ENCODE results near the gene BMP6.

The BMP6 gene

DNA sequence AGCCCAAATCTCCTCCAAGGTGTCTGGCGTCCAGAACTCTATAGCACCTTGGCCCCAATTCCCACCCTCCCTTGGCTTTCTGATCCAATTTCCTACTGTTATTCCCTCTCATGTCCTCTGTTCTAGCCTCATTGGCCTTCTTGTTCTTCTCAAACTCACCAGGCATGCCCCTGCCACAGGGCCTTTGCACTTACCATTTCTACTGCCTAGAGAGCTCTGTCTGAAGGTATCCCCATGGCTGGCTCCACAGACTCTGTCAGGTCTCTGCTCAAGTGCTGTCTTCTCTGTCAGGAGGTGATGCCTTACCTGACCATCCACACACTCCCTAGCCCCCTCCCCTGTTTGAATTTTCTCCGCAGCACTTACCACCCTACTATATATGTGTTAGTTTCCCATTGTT lies 5.6 kb upstream of the BMP6 start:
- no peak for DNase-seq

DNA sequence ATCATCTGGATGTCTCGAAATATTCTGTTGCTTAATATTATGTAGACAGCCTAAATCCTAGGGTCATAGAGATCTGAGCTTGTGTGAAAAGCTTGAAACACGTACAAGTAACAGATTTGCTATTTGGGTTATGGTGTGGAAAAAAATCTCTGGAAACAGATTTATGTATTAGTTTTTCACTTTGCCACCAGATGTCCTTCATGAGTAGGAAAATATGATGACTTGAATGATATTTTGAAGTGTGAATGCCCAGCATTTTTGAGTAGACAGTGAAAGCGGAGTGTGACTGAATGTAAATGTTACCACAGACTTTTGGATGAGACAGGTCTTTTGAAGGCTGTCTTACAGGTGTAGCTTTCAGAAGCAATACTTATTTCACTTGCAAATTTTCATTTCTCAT lies 4.2 kb upstream of the BMP6 start:
- DNase-seq, result no peak

DNA sequence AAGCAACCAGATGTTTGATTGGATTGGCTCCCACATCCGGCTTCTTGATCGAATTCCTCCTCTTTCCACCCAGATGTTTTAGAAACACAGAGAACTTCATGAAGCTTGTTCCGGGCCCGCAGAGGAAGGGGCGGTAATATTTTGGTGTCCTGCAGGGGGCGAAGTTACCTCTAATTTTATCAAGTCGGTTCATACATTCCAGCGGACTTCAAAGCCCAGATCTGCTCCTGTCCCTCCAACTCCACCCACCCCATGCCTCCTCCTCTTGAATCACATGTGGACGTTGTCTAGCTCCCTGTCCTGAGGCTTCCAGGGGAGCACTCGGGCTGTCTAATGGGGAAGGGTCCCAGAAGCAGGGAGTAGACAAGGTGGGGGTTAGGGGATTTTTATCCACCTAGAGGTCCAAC lies 2.9 kb upstream of the BMP6 start:
- DNase-seq, result peak; percentile 69

GRCh38 chr6:7723554-7723953 lies 2.3 kb upstream of the BMP6 start:
- DNase-seq, result no peak

DNA sequence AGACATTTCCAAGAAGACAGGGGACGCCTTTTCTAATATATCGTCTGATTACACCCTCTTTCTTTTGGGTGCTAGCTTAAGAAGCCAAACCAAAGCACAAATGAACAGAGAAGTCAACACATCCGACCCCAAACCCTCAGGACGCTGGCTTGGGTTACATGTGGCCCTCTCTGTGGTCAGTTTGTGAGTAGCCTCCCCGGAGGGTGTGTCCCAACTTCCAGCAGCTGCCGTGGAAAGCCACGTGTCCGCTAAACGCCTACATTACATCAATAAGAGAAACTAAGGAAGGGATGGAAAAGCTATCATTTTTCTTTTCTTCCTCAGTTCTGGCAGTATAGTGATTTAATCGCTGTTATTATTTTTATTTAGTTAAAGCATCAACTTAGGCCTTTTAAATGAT lies 487 bp upstream of the BMP6 start:
- DNase-seq, result no peak

GRCh38 chr6:7726416-7727085 lies 652 bp downstream of the BMP6 start:
- DNase-seq, result no peak

DNA sequence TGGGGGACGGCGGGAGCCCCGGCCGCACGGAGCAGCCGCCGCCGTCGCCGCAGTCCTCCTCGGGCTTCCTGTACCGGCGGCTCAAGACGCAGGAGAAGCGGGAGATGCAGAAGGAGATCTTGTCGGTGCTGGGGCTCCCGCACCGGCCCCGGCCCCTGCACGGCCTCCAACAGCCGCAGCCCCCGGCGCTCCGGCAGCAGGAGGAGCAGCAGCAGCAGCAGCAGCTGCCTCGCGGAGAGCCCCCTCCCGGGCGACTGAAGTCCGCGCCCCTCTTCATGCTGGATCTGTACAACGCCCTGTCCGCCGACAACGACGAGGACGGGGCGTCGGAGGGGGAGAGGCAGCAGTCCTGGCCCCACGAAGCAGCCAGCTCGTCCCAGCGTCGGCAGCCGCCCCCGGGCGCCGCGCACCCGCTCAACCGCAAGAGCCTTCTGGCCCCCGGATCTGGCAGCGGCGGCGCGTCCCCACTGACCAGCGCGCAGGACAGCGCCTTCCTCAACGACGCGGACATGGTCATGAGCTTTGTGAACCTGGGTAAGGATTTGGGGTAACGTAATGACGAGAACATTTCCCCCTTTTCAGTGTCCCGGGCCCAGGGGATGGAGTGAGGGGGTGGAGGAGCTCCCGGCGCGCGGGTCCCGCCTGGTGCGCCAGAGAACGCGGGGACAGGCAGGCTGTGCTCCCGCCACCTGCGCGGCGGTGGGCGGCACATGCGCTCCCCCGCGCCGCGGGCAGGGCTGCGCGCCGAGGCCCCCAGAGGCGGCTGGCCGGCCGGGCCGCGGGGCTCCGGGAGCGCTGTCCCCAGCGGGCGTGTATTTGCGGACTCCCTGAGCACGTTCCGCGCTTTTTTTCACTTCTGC lies 1.4 kb downstream of the BMP6 start:
- DNase-seq, result no peak

GRCh38 chr6:7727946-7728854 lies 2.3 kb downstream of the BMP6 start:
- DNase-seq, result no peak

DNA sequence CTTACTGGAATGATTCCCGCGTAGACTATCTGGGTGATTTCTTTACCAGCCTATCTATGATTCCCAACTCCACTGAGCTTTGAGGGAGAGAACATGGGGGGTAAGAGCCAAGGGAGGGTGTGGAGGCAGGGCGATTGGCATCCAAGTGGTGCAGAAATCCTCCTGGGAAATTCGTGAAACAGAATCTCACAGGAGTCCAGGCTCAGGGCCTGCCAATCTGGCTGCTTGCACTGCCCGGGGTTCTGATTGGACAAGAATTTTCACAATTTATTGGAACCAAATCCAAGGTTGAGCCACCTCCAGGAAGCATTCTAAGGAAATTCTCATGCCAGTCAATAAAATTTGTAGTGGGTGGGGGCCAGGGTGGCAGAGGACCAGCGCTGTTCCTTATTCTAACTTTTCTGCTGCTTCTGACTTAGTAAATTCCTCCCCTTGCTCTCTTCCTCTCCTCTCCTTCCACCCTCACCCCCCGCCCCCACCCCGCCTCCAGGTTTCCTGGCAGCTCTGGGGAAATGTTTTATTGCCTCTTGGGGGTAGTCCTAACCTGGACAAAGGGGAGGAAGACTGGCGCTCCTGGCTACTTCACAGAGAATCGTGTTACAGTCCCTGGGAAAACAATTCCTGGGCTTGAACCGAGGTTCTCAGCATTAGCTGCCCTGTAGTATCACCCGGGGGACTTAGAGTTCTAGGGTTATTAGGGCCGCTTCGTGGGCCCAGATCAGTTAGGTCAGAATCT lies 3.1 kb downstream of the BMP6 start:
- peak; percentile 23 for DNase-seq

- DNase-seq, result no peak
These were observed 4.3 kb downstream of the BMP6 start for GRCh38 chr6:7730001-7730783.

GRCh38 chr6:7730784-7731227 lies 4.9 kb downstream of the BMP6 start:
- no peak for DNase-seq

GRCh38 chr6:7731294-7731693 lies 5.4 kb downstream of the BMP6 start:
- DNase-seq, result no peak

DNA sequence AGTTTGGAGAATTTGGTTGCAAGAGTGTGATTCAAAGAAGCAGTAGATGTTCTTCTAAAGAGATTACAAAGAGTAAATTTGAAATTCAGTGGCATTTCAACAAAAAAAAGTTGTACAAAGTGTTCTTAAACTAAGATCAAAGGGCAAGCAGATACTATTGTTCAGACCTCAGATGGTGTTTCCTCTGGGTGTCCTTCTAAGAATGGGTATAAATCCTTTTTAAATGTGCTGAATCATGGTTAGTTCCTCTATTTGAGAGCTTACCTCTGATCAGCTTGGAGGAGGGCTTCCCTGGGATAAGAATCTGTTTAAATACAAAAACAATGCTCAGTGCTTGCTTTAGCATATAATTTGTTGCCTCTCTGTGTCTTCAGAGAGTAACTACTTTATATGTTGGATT lies 6.3 kb downstream of the BMP6 start:
- no peak for DNase-seq

- no peak for DNase-seq
These were observed 8.9 kb downstream of the BMP6 start for GRCh38 chr6:7734707-7735383.

DNA sequence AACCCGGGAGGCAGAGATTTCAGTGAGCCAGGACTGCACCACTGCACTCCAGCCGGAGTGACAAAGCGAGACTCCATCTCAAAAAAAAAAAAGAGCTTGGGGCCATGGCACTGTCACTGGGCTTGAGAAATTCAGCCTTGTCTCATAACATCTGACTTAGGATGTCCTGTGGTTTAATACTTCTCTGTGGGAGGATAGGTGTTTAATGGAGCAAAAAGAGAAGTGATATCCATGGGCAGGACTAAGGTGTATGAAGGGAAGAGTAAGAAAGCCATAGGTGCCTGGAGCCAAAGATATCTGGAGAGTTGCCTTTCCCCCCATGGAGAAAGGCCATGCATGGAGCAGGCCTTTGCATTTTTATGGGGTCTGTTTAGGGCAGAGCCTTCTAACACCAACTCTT lies 11.2 kb downstream of the BMP6 start:
- no peak for DNase-seq

- no peak for DNase-seq
These were observed 12.0 kb downstream of the BMP6 start for GRCh38 chr6:7737867-7738266.

- DNase-seq, result peak; percentile 92
These were observed 16.4 kb downstream of the BMP6 start for GRCh38 chr6:7742223-7742785.

DNA sequence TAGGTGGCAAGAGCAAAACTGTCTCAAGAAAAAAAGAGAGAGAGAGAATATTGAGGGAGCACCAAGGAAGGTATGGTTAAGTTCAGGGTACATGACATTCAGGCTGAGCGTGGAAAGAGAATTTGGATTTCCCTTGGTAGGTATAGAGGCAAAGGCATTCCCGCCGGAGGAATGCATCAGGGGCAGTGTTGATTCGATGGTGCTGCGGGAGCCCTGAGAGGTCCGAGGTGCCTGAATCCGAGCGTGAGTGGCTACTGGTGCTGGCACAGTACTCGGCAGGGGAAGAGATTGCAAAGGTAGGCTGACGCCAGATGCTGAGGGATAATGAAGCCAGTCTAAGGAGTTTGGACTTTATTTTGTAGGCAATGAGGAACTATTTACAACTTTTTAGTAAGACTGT lies 20.0 kb downstream of the BMP6 start:
- DNase-seq, result no peak

GRCh38 chr6:7747016-7747415 lies 21.1 kb downstream of the BMP6 start:
- no peak for DNase-seq

DNA sequence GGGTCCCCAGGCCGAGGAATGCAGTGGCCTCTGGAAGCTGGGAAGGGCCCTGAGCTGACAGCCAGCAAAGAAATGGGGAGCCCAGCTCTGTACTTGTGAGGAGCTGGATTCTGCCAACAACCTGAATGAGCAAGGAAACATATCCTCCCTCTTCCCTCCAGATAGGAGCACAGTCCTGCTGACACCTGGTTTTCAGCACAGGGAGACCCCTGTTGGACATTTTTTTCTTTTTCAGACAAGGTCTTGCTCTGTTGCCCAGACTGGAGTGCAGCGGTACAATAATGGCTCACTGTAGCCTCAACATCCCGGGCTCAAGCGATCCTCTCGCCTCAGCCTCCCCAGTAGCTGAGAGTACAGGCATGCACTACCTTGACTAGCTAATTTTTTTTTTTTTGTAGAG lies 21.5 kb downstream of the BMP6 start:
- DNase-seq, result no peak
